HG03196 (cell line): Measurements from ENCODE around the gene RAPGEF4.

Source experiments
- ATAC-seq: cut with Tn5 transposase; IDR thresholded peaks from one replicate; pipeline ENCODE4 v1.9.1; 2021; ENCODE audit not compliant: unreplicated experiment

Gene RAPGEF4

DNA sequence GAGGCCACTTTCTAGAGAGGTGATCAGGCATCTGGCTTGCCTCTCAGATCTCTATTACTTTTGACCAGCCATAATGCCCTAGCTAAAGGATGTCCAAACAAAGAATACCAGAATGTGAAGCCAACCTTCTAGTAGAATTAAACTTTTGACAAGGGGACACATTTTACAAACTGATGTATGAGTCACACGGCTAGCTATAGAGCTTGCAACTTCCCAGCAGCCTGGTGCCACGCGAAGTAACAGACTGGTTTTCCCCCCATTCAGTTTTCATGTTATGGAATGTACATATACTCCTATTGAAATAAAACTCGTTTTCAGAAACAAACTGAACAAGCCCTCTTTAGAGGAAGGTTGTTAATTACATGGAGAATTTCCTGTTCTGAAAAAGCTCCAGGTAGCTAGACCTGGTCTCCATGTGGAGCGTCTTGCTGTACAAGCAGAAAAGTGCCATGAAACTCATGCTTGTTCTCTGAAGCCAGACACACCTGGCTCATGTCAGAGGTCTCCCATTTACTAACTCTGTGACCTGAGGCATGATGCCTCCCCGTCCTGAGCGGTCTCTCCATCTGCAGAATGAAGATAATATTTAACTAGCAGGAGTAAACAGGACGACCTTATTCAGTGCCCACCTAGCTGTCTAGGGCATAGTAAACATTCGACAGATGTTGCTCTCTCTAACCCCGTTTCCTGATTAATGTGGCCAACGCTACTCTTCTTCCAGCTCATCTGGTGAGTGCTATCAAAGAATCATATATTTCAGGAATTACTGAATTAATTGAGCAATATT, 258.5 kb downstream of the RAPGEF4 start:
- ATAC-seq: no peak

DNA sequence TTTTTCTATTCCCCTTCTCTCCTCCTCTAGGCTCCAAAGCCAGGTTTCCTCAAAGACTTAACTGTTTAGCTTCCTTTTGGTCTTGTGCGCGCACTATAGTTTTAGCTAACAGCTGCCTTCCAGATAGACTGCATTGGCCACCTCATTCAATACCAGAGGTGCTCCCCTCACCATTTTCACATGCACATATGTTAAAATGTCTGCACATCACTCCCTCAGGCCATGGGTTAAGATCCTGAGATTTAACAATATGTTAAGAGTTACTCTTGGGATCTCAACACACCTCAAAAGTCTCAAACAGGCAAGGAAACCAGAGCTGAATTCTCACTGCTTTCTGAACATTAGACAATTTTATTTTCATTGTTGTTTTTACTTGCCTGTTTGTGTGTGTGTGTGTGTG, 259.2 kb downstream of the RAPGEF4 start:
- no peak for ATAC-seq

DNA sequence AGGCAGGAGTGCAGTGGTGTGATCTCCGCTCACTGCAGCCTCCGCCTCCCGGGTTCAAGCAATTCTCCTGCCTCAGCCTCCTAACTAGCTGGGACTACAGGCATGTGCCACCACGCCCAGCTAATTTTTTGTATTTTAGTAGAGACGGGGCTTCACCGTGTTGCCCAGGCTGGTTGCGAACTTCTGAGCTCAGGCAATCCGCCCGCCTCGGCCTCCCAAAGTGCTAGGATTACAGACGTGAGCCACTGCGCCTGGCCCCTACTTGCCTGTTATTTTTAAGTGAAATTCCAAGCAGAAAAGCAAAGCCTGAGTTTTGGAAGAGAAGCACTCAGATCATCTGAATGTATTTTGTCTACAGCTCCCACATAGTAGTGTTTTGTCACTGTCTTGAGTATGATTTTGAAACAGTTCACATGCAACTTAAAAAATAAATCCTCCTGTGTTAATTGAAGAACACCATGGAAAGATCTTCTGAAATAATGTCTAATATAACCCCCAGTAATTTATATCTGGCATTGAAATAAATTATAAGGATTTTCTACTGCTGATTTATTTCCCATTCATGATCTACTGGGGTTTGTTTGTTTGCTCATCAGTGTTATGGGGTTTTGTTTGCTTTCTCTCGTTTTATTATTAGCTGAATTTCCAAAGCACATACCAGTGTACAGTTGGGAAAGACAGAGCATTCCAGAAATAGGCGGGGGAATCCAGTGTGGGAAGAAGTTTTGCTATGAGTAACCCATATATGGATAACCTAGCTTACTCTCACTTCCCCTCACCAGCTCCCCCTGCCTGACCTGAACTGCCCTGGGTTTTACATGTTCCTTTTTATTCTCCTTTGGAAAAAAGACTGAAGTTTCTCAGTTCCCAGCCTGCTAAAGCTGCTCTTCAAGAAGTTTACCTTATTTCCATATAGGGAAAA, 259.9 kb downstream of the RAPGEF4 start:
- ATAC-seq: no peak

DNA sequence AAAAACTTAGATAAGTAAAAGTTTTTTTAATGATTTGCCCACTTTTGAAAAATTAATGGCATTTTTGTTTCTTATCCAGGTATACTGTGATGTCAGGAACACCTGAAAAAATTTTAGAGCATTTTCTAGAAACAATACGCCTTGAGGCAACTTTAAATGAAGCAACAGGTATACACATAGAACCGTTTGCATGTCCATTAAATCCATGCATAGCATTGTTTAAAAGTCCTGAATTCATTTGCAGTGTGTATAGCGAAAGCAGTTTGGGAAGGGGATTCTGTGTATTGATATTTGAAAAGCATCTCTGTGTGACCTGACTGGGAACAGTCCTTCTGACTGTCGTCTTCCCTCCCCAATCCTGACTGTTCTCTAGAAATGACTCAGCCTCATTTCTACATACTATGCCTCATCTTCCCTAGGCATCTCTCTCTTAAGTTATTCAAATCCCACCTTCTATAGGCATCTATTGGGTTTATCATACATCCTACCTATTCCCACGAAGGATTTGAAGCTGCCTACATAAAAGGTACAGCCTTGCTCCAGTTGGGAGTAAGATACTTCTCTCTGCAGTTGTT, 260.8 kb downstream of the RAPGEF4 start:
- ATAC-seq: no peak

DNA sequence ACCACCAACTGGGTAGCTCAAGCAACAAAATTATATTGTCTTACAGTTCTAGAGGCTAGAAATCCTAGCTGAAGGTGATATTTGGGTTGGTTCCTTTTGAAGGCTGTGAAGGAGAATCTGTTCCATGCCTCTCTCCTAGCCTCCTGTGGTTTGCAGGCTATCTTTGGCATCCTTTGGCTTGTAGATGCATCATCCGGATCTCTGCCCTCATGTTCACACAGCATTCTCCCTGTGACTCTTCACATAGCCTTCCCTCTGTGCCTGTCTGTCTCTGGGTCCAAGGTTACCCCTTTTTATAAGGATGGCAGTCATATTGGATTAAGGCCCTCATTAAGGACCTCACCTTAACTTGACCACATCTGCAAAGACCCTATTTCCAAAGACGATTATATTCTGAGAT, 261.4 kb downstream of the RAPGEF4 start:
- ATAC-seq: no peak

DNA sequence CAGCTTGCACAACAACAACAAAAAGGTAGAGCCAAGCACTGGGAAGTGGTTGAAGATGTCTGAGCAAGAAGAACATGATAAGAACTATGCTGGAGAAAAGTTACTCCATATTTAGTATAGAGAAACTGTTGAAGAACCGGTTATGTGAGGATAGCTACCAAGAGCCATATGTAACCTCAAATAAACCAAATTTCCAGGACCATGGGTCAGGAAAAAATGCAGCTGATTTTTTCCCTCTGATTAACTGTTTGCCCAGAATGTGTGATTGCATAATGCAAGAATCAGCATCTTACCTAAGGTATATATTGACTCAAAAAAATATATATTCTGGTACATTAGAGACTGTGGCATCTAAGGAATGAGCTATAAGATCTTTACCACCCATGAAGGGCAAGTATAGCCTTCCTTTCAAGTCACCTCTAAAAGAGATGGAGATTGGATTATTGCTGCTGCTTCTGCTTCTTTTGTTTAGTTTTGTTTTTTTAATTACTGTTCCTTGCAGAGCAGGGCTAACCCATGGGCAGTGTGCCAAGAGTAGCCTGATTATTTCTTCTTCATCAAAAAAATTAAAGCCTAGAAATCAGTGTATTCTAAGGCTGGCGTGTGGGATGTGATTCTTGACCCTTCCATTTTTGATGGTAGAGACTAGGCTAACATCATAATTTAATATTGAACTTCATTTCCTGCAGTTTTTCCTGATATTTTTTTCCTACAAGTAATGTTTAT, 263.1 kb downstream of the RAPGEF4 start:
- ATAC-seq: no peak

DNA sequence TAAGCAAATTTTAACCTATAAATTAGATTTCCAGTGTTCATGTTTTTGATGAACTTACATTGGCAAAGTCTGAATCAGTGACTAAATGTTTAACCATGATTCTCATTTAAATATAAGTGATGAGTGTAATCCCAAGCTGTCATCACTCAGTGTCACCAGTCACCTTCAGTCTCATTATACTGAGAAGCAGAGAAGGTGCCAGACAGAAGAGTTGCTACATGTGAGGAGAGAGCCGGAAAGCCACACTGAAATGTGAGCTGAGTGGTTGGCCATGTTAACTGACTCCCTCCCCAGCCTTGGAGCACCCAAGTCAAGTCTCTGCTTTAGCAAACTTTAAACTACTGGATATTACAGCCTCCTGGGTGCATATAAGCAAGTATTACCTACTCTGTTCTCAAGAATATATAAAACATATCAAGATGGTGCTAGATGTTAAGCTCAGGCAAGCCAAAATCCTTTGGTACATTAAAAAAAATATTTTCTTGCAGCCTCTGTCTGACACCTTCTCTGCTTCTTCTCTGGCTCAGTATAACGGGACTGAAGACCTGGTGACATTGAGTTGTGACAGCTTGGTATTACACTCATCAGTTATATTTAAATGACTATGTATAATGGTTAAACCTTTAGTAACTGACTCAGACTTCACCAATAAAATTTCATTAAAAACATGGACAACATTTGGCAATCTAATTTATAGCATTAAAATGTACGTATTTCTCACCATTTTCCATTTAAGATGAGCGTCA, 264.2 kb downstream of the RAPGEF4 start:
- no peak for ATAC-seq

DNA sequence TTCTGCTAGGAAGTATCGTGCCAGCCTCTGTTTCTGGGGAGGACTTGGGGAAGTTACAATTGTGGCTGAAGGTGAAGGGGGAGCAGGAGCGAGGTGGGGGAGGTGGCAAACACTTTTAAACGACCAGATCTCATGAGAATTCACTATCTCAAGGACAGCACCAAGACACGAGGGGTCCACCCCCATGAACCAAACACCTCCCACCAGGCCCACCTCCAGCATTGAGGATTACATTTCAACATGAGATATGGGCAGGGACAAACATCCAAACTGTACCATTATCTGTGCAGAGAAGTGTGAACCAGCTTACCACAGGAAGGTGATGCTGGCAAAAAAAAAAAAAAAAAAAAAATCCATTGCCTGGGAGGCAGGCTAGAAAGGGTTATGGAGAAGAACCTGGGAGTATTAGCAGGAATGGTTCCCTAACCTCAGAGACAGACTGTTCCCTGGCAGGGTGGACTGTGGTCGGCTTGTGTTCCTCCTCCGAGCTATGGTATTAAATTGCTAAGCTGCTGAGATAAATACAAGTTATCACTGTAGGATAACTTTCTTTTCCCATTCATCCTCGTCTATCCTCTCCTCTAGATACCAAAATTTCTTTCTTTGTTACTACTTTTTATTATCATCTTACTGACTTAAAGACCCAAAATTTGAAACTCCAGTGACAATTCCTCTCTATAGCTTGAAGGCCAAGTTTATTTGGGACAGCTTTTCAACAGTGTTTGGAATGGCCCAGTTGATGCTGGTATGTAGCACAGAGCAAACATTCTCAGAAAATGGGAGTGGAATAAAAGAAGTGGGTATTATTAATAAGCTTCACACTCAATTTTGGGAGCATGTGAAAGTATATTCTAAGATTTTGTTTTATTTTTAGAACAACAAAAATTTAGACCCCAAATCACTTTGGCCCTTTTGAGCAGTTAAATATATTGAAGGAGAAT, 266.3 kb downstream of the RAPGEF4 start:
- ATAC-seq: no peak

DNA sequence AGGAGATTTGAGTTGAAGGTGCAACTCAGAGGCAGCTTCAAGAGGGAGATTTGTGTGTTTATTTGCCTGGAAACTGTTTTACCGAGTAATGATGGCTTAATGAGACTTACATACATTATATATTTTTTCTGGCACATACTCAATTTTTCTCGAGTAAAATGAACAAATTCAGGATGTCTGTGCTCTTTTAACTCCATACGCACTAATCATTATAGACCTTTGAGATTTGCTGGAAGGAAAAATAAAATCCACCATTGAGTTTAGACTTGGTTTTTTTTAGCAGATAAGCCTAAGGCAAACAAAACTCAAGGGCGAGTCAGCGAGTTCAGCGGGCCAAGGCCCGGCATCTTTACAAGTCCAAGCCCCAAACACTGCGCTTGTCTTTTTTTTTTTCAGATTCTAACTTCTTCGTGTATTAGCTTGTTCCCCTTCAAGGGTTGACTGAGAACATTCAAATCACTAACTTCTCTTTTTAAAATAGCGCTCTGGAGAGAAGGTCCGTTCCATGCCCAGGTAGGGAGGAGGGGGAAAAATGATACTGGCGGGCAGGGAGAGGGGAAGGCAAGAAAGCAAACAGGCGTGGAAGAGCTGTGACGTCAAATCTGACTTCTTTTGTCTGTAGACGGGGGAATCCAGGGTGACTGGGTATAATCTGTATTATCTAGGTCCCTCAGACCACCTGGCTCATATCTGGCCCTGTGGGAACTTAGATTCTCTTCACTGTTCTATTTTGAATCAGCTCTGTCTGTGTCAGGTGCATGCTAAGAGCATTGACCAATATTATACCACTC, 267.3 kb downstream of the RAPGEF4 start:
- no peak for ATAC-seq

DNA sequence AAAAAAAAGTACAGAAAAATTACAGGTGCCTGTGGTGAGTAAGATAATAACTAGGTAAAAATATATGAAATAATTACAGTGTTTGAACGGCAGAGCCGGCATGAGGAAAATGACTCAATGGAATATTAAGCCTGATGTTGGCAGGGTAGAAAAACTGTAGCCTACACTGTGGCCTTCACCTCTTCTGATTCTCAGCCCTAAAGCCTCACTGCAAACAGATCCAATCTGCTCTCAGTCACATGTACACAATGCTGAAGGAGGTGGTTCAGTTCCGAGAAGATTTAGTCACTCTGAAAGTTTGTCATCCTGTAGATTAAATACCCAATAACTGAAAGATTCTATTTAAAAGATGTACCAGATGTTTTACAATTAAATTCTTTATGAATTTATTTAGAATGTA, 273.1 kb downstream of the RAPGEF4 start:
- ATAC-seq: no peak

DNA sequence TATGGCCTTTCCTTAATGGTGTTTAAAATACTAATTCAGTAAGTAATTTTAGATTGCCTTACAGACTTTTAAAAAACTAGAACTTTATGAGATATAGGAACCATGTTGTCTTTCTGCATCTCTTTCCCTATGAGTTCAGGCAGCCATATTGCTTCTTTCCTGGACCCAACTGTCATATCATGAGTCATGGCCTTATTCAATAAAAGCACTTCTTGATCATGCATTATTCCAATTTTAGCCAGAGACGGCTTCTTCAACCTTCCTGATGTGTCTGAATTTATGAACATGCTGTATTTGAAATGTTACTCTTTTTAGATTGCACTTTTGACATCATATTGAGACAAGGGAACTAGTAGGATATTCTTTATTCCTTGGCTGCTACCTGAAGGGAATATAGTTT, 274.6 kb downstream of the RAPGEF4 start:
- ATAC-seq: no peak

DNA sequence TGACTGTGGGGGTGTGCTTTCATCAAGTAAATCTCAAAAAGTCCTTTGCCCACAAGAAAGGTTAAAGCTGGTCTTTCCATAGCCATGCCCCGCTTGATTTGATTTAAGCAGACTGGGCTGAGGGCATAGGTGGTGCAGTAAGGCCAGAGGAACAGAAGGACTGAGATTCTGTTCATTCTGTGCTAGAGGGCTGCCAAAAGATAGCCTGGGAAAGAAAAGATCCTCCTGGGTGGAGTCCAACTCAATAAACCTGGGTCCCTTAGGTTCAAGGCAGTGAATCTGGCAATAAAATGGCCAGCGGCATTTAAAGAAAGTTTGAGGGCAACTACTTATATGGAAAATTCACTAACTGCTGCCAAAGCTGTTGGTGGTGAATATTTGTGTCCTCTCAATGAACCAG, 280.8 kb downstream of the RAPGEF4 start:
- no peak for ATAC-seq

DNA sequence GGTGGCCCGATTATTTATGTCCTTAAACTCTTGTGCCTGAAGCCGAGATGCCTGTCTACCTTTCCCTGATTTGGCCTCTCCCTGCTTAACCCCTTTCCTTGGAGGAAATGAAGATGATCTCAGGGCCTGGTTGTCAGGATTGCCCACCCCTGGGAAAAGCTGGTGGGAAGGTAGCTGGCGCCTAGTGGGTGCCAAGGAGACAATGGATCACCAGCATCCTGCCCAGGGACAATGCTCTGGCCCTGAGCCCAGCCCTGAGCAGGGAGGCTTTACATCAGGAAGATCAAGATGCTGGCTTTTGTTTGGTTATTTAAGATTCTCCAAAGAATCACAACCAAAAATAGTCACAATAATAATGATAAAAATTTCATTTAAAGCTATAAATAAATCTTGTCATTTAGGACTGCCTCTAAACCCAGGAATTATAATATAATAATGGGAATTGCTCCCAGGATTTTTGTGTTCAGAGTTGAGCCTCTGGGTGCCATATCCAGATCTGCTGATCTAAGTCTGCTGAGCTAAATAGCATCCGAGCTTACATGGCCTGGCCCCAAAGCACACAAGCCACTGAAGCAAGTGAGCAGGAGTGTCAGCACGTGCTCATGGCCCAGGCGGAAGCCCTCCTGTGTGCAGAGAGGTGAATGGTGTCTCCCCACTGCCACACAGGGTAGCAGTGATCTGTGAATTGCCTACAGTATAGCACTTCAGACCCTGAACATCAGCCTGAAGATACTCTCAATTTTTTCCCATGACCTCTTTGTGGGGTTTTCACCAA, 282.2 kb downstream of the RAPGEF4 start:
- ATAC-seq: no peak

DNA sequence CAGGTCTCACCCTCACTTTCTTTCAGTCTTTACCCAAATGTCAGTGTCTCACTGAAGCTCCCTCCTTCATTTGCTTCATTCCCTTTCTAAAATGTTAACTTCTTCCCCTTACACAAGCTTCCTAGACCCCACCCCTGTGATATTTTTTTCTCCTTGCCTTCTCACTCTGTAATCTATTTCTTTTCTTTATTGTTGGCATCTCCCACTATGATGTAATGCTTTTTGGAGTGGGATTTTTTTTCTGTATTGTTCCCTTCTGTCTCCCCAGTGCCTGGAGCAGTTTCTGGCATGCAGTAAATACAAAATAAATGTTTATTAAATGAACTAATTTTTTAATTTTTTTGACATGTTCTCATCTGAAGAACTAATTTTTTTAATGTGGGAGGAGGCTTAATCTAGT, 284.1 kb downstream of the RAPGEF4 start:
- no peak for ATAC-seq

DNA sequence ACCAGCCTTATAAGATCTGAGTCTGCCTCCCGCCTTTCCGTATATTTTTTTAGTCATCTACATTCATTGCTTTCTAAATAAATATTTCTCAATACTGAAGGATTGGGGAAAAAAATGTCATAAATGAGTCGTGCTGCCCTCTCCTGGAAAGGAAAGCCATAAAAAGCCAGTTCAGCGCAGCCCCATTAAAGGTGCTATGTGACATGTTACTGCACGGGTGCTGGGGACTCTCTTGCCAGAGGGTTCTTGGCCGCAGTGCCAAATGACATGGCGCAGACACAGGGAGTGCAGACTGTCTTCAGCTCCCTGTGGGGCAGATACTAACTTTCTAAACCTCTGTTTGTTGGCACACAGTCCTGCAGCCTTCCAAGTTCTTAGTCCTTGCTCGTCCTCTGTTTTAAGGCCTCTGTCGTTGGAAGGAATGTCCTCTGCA, 286.3 kb downstream of the RAPGEF4 start:
- ATAC-seq: no peak

DNA sequence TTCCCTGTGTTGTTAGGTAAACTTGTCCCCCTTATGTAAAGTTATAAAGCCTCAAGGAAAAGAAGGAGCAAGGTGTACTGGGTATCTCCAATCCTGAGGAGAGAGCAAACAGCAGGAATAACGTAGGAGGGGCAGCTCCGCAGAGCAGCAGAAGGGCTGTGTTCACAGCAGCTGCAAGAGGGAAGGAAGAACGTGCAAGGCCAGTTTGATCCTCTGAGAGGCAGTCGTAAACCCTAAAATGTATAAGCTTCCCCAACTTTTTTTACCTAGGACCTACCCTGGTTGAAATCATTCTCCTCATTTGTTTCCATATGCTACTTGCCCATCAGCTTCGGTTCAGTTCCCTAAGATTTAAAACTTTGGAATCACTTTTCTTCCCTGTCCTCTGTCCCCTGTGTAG, 288.1 kb downstream of the RAPGEF4 start:
- no peak for ATAC-seq

DNA sequence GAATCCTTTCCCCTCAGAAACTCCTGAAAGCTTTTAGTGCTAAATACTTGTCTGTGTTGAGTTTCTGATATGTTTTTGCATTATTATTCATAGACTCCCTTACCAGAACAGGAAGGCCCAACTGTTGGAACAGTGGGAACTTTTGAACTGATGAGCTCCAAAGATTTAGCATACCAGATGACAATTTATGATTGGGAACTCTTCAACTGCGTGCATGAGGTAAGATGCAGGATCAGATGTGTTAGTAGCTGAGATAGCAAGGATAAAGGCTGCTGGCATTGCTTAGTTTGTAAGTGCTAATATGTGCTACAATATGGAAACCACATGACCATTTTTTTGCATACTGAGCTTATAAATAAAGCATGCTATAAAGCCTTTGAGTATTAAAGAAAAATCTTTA, 290.8 kb downstream of the RAPGEF4 start:
- no peak for ATAC-seq
